GM12878 (cell line): ENCODE measurements around the gene DFFB. TPM values are rescaled to one million over a fixed set of nuclear protein-coding genes. Genes with fewer than 3 reads are reported as not detected.

ENCODE experiments used
- ASH2L ChIP-seq: fragments of 300-600, 200-600 bp; sonication (generic); IDR thresholded peaks from 2 replicates; pipeline ENCODE4 v1.6.1; 2017; ENCODE audit warnings: low read depth, mild to moderate bottlenecking, borderline replicate concordance
- DPF2 ChIP-seq: fragments of 450-650 bp; IDR thresholded peaks from 2 replicates; pipeline ENCODE4 v1.6.1; 2017; ENCODE audit warnings: mild to moderate bottlenecking
- FOS ChIP-seq: IDR thresholded peaks from 3 replicates; pipeline ENCODE4 v1.6.1; 2011; ENCODE audit warnings: borderline replicate concordance; ENCODE audit not compliant: insufficient read length; ENCODE audit errors: extremely low read depth
- LARP7 ChIP-seq: fragments of 450-650 bp; IDR thresholded peaks from 2 replicates; pipeline ENCODE4 v1.6.1; 2017; ENCODE audit warnings: mild to moderate bottlenecking
- MTA2 ChIP-seq: fragments of 450-650 bp; IDR thresholded peaks from 2 replicates; pipeline ENCODE4 v1.6.1; 2016; ENCODE audit warnings: low read depth, mild to moderate bottlenecking, moderate library complexity
- NFYB ChIP-seq: IDR thresholded peaks from 2 replicates; pipeline ENCODE4 v1.6.1; 2011; ENCODE audit warnings: low read depth, mild to moderate bottlenecking, low read length, improper control_type of control experiment, moderate library complexity; ENCODE audit not compliant: insufficient read depth
- NRF1 ChIP-seq: conservative IDR thresholded peaks from 2 replicates; pipeline ENCODE4 v1.6.1; 2011; ENCODE audit warnings: mild to moderate bottlenecking, low read depth, low read length, improper control_type of control experiment
- POLR2AphosphoS5 ChIP-seq: IDR thresholded peaks from 2 replicates; pipeline ENCODE4 v1.6.1; 2011; ENCODE audit warnings: mild to moderate bottlenecking, low read length, inconsistent platforms
- RAD51 ChIP-seq: fragments of 450-650 bp; IDR thresholded peaks from 2 replicates; pipeline ENCODE4 v1.6.1; 2016; ENCODE audit warnings: moderate library complexity, mild to moderate bottlenecking, inconsistent platforms
- SMC3 ChIP-seq: IDR thresholded peaks from 2 replicates; pipeline ENCODE4 v1.6.1; 2011; ENCODE audit warnings: low read length, improper control_type of control experiment, borderline replicate concordance
- SREBF2 ChIP-seq: IDR thresholded peaks from 2 replicates; pipeline ENCODE4 v1.6.1; 2012; ENCODE audit warnings: mild to moderate bottlenecking, low read length
- YY1 ChIP-seq: IDR thresholded peaks from 2 replicates; pipeline ENCODE4 v1.6.1; 2011; ENCODE audit warnings: low read depth, mild to moderate bottlenecking, low read length
- polyA plus RNA-seq, 11 experiments: library from polyadenylated mRNA; depleted of rRNA in 4 of 11; unstranded in 6 of 11; stranded (reverse) in 5 of 11; fragments of >200 nt; fragmentation: Nextera tagmentation in 4 of 11; fragmentation: Illumina TruSeq in 1 of 11; extraction: Ambion mirVana in 4 of 11; extraction: Trizol in 1 of 11; gene quantifications; 1 replicate in 1 of 11; 2 replicates in 10 of 11; pipeline versions ENCODE4 v1.2.1 to v1.2.3, GENCODE V29; 2011 to 2016; ENCODE audit warnings: inconsistent platforms in 2 of 11, missing spikeins in 2 of 11, low read depth in 1 of 11
- total RNA-seq, 4 experiments: library from RNA; depleted of rRNA in 3 of 4; stranded (reverse); fragments of >200 nt in 3 of 4; fragmentation: Illumina TruSeq in 1 of 4; extraction: Trizol in 1 of 4; gene quantifications; 2 replicates each; pipeline versions ENCODE4 v1.2.1 to v1.2.3, GENCODE V29; 2013 to 2021
- TF ChIP-seq, protein P1 (sequence below): IDR thresholded peaks from 2 replicates; pipeline ENCODE4 v1.6.1; 2012; ENCODE audit warnings: low read depth, low read length, improper control_type of control experiment
- TF ChIP-seq, protein P2 (sequence below): fragments of 150-350 bp; IDR thresholded peaks from 2 replicates; pipeline ENCODE4 v1.6.1; 2014; ENCODE audit warnings: mild to moderate bottlenecking, low read depth, low read length
- TF ChIP-seq, protein P3 (sequence below): fragments of 450-650 bp; IDR thresholded peaks from 2 replicates; pipeline ENCODE4 v1.6.1; 2017; ENCODE audit warnings: mild to moderate bottlenecking, moderate library complexity
- TF ChIP-seq, protein P4 (sequence below): IDR thresholded peaks from 2 replicates; pipeline ENCODE4 v1.6.1; 2012; ENCODE audit warnings: low read length, inconsistent platforms
- TF ChIP-seq, protein P5 (sequence below): fragments of 450-650 bp; IDR thresholded peaks from 2 replicates; pipeline ENCODE4 v1.6.1; 2016; ENCODE audit warnings: mild to moderate bottlenecking, moderate library complexity, borderline replicate concordance

Gene DFFB
- total and polyA plus RNA-seq, 10 of the 15 experiments (the other 5 are each of a cell fraction or from before 2014, with no cell fraction given) = 2.7 to 10.7 (median 6.5) TPM

DNA sequence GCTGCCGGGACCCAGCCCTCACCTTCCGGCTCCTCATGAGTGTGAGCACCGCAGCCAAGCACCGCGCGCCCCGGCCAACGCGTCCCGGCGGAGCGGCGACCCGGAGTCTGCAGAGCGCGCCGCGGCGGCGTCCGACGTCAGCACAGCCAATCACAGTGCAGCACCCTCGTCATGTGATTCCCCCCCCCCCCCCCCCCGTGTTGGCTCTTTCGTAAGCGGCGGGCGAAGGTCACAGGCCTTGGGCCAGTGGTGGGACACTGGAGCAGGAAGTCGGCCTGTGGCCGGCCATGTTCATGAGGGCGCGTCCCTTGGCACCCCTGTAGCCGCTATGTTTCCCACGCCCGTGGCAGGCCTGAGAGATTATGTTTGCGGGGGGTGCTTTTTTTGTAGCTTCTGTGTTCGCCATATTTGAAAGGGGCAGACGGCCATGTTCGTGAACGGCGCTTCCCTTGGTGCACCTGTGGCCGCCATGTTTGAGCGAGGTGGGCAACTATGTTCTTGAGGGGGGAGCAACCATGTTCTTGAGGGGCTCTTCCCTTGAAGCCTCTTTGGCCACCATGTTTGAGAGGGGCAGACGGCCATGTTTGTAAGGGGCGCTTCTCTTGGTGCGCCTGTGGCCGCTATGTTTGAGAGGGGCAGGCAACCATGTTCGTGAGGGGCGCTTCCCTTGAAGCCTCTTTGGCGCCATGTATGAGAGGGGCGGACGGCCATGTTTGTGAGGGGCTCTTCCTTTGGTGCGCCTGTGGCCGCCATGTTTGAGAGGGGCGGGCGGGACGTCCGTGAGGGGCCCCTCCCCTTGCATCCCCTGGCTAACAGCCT, 43.1 kb downstream of the DFFB start, which contains the start of gene C1orf174 (continued):
- TF ChIP-seq, protein P1, sequence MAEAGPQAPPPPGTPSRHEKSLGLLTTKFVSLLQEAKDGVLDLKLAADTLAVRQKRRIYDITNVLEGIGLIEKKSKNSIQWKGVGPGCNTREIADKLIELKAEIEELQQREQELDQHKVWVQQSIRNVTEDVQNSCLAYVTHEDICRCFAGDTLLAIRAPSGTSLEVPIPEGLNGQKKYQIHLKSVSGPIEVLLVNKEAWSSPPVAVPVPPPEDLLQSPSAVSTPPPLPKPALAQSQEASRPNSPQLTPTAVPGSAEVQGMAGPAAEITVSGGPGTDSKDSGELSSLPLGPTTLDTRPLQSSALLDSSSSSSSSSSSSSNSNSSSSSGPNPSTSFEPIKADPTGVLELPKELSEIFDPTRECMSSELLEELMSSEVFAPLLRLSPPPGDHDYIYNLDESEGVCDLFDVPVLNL = peak; percentile 33; the same call in 1 of the 2 replicates
- peak; percentile 99 for TF ChIP-seq YY1
- no peak for TF ChIP-seq FOS
- TF ChIP-seq, protein P2, sequence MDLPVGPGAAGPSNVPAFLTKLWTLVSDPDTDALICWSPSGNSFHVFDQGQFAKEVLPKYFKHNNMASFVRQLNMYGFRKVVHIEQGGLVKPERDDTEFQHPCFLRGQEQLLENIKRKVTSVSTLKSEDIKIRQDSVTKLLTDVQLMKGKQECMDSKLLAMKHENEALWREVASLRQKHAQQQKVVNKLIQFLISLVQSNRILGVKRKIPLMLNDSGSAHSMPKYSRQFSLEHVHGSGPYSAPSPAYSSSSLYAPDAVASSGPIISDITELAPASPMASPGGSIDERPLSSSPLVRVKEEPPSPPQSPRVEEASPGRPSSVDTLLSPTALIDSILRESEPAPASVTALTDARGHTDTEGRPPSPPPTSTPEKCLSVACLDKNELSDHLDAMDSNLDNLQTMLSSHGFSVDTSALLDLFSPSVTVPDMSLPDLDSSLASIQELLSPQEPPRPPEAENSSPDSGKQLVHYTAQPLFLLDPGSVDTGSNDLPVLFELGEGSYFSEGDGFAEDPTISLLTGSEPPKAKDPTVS = no peak
- TF ChIP-seq RAD51 = peak; percentile 84
- TF ChIP-seq ASH2L = no peak
- TF ChIP-seq POLR2AphosphoS5 = peak; percentile 73
- TF ChIP-seq, protein P3, sequence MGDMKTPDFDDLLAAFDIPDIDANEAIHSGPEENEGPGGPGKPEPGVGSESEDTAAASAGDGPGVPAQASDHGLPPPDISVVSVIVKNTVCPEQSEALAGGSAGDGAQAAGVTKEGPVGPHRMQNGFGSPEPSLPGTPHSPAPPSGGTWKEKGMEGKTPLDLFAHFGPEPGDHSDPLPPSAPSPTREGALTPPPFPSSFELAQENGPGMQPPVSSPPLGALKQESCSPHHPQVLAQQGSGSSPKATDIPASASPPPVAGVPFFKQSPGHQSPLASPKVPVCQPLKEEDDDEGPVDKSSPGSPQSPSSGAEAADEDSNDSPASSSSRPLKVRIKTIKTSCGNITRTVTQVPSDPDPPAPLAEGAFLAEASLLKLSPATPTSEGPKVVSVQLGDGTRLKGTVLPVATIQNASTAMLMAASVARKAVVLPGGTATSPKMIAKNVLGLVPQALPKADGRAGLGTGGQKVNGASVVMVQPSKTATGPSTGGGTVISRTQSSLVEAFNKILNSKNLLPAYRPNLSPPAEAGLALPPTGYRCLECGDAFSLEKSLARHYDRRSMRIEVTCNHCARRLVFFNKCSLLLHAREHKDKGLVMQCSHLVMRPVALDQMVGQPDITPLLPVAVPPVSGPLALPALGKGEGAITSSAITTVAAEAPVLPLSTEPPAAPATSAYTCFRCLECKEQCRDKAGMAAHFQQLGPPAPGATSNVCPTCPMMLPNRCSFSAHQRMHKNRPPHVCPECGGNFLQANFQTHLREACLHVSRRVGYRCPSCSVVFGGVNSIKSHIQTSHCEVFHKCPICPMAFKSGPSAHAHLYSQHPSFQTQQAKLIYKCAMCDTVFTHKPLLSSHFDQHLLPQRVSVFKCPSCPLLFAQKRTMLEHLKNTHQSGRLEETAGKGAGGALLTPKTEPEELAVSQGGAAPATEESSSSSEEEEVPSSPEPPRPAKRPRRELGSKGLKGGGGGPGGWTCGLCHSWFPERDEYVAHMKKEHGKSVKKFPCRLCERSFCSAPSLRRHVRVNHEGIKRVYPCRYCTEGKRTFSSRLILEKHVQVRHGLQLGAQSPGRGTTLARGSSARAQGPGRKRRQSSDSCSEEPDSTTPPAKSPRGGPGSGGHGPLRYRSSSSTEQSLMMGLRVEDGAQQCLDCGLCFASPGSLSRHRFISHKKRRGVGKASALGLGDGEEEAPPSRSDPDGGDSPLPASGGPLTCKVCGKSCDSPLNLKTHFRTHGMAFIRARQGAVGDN = peak; percentile 58
- TF ChIP-seq, protein P4, sequence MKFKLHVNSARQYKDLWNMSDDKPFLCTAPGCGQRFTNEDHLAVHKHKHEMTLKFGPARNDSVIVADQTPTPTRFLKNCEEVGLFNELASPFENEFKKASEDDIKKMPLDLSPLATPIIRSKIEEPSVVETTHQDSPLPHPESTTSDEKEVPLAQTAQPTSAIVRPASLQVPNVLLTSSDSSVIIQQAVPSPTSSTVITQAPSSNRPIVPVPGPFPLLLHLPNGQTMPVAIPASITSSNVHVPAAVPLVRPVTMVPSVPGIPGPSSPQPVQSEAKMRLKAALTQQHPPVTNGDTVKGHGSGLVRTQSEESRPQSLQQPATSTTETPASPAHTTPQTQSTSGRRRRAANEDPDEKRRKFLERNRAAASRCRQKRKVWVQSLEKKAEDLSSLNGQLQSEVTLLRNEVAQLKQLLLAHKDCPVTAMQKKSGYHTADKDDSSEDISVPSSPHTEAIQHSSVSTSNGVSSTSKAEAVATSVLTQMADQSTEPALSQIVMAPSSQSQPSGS = no peak
- peak; percentile 52; the same call in 1 of the 2 replicates for TF ChIP-seq NFYB
- peak; percentile 66 for TF ChIP-seq MTA2
- no peak for TF ChIP-seq NRF1
- no peak for TF ChIP-seq SMC3
- no peak for TF ChIP-seq LARP7
- no peak for TF ChIP-seq SREBF2
- TF ChIP-seq DPF2 = no peak
- TF ChIP-seq, protein P5, sequence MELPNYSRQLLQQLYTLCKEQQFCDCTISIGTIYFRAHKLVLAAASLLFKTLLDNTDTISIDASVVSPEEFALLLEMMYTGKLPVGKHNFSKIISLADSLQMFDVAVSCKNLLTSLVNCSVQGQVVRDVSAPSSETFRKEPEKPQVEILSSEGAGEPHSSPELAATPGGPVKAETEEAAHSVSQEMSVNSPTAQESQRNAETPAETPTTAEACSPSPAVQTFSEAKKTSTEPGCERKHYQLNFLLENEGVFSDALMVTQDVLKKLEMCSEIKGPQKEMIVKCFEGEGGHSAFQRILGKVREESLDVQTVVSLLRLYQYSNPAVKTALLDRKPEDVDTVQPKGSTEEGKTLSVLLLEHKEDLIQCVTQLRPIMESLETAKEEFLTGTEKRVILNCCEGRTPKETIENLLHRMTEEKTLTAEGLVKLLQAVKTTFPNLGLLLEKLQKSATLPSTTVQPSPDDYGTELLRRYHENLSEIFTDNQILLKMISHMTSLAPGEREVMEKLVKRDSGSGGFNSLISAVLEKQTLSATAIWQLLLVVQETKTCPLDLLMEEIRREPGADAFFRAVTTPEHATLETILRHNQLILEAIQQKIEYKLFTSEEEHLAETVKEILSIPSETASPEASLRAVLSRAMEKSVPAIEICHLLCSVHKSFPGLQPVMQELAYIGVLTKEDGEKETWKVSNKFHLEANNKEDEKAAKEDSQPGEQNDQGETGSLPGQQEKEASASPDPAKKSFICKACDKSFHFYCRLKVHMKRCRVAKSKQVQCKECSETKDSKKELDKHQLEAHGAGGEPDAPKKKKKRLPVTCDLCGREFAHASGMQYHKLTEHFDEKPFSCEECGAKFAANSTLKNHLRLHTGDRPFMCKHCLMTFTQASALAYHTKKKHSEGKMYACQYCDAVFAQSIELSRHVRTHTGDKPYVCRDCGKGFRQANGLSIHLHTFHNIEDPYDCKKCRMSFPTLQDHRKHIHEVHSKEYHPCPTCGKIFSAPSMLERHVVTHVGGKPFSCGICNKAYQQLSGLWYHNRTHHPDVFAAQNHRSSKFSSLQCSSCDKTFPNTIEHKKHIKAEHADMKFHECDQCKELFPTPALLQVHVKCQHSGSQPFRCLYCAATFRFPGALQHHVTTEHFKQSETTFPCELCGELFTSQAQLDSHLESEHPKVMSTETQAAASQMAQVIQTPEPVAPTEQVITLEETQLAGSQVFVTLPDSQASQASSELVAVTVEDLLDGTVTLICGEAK = peak; percentile 72; the same call in 1 of the 2 replicates
